ENCODE results near the gene PABPC1L. TPM values are rescaled to one million over a fixed set of nuclear protein-coding genes. Genes with fewer than 3 reads are reported as not detected.
A peak's percentile ranks its signal among the peaks of the same experiment; 100 is the strongest.

PABPC1L gene
- total and polyA plus RNA-seq, 2 of the 13 experiments (the other 11 are each of a cell fraction or from before 2014, with no cell fraction given): 30.8 to 252 TPM

DNA sequence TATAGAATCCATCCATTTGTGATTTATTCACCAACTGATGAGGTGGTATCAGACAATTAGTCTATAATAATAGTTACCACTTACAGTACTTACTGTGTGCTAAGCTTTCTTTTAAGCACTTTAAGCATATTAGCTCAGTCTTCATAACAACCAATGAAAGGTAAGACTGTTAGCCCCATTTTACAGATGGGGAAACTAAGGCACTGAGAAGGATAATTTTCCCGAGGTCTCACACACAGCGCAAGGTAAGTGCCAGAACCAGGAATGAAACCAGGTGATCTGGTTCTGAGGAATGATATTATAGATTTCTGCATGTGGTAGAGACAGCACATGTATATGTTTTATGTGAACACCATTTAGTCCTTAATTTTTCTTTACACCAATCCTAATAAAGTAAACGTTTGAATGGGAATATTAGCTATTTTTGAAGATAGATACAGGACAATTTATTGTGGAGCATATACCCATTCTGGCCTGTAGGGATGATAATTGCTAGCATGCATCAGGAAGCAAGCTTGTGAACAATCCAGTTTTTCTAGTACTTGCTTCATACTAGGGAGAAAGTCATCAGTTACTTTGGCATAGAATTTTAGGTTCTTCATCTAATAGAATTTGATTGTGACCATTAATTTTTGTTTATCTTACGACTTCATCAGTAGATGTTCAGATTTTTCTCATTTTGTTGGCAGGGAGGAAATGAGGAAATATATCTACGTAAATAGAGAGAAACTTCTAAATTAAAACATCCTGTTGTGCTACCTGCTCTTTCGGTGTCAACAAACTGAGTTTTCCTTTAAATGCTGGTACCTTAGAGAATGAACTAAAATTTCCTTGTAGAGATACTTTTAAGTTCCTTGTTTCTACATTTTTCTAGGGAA is 21.4 kb upstream of the PABPC1L start (continued):
- TF ChIP-seq, protein P1, sequence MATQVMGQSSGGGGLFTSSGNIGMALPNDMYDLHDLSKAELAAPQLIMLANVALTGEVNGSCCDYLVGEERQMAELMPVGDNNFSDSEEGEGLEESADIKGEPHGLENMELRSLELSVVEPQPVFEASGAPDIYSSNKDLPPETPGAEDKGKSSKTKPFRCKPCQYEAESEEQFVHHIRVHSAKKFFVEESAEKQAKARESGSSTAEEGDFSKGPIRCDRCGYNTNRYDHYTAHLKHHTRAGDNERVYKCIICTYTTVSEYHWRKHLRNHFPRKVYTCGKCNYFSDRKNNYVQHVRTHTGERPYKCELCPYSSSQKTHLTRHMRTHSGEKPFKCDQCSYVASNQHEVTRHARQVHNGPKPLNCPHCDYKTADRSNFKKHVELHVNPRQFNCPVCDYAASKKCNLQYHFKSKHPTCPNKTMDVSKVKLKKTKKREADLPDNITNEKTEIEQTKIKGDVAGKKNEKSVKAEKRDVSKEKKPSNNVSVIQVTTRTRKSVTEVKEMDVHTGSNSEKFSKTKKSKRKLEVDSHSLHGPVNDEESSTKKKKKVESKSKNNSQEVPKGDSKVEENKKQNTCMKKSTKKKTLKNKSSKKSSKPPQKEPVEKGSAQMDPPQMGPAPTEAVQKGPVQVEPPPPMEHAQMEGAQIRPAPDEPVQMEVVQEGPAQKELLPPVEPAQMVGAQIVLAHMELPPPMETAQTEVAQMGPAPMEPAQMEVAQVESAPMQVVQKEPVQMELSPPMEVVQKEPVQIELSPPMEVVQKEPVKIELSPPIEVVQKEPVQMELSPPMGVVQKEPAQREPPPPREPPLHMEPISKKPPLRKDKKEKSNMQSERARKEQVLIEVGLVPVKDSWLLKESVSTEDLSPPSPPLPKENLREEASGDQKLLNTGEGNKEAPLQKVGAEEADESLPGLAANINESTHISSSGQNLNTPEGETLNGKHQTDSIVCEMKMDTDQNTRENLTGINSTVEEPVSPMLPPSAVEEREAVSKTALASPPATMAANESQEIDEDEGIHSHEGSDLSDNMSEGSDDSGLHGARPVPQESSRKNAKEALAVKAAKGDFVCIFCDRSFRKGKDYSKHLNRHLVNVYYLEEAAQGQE (IDR thresholded peaks at IDR 0.05; ENCODE audit: borderline replicate concordance in 1 of 2, low read depth in 1 of 2, low read length in 2 of 2): no peak
- TF ChIP-seq ZNF333 (CRISPR knock-in tag; IDR thresholded peaks at IDR 0.05; ENCODE audit: borderline replicate concordance) (no peak), ZNF652 (CRISPR knock-in tag; IDR thresholded peaks at IDR 0.05; ENCODE audit: borderline replicate concordance, low read depth) (no peak), ISX (CRISPR knock-in tag; conservative IDR thresholded peaks at IDR 0.05) (no peak), PRMT3 (CRISPR knock-in tag; IDR thresholded peaks at IDR 0.05; ENCODE audit: borderline replicate concordance, low read depth) (no peak), ZFP82 (CRISPR knock-in tag; IDR thresholded peaks at IDR 0.05; ENCODE audit: borderline replicate concordance) (0 out of 2 replicates have a peak, but pooled peaks have one; percentile 43), ZNF629 (CRISPR knock-in tag; conservative IDR thresholded peaks at IDR 0.05) (peak; percentile 91), SRSF4 (IDR thresholded peaks at IDR 0.05; ENCODE audit: low read depth, low read length, poor library complexity, severe bottlenecking) (no peak), FOSL1 (CRISPR knock-in tag; IDR thresholded peaks at IDR 0.05; ENCODE audit: borderline replicate concordance) (no peak), ZNF562 (CRISPR knock-in tag; IDR thresholded peaks at IDR 0.05; ENCODE audit: borderline replicate concordance) (no peak), ERF (CRISPR knock-in tag; IDR thresholded peaks at IDR 0.05) (0 out of 2 replicates have a peak, but pooled peaks have one; percentile 14), KDM1A (CRISPR knock-in tag; IDR thresholded peaks at IDR 0.05) (0 out of 2 replicates have a peak, but pooled peaks have one; percentile 15), FOXP1 (IDR thresholded peaks at IDR 0.05) (no peak), FOXP1 (CRISPR knock-in tag; IDR thresholded peaks at IDR 0.05) (no peak)
- TF ChIP-seq, protein P2, sequence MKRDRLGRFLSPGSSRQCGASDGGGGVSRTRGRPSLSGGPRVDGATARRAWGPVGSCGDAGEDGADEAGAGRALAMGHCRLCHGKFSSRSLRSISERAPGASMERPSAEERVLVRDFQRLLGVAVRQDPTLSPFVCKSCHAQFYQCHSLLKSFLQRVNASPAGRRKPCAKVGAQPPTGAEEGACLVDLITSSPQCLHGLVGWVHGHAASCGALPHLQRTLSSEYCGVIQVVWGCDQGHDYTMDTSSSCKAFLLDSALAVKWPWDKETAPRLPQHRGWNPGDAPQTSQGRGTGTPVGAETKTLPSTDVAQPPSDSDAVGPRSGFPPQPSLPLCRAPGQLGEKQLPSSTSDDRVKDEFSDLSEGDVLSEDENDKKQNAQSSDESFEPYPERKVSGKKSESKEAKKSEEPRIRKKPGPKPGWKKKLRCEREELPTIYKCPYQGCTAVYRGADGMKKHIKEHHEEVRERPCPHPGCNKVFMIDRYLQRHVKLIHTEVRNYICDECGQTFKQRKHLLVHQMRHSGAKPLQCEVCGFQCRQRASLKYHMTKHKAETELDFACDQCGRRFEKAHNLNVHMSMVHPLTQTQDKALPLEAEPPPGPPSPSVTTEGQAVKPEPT (CRISPR knock-in tag; IDR thresholded peaks at IDR 0.05; ENCODE audit: low read depth): no peak
- TF ChIP-seq, protein P3, sequence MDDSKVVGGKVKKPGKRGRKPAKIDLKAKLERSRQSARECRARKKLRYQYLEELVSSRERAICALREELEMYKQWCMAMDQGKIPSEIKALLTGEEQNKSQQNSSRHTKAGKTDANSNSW (CRISPR knock-in tag; IDR thresholded peaks at IDR 0.05; ENCODE audit: borderline replicate concordance): no peak
- TF ChIP-seq, protein P4, sequence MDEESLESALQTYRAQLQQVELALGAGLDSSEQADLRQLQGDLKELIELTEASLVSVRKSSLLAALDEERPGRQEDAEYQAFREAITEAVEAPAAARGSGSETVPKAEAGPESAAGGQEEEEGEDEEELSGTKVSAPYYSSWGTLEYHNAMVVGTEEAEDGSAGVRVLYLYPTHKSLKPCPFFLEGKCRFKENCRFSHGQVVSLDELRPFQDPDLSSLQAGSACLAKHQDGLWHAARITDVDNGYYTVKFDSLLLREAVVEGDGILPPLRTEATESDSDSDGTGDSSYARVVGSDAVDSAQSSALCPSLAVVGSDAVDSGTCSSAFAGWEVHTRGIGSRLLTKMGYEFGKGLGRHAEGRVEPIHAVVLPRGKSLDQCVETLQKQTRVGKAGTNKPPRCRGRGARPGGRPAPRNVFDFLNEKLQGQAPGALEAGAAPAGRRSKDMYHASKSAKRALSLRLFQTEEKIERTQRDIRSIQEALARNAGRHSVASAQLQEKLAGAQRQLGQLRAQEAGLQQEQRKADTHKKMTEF (CRISPR knock-in tag; IDR thresholded peaks at IDR 0.05): no peak
- TF ChIP-seq, protein P5, sequence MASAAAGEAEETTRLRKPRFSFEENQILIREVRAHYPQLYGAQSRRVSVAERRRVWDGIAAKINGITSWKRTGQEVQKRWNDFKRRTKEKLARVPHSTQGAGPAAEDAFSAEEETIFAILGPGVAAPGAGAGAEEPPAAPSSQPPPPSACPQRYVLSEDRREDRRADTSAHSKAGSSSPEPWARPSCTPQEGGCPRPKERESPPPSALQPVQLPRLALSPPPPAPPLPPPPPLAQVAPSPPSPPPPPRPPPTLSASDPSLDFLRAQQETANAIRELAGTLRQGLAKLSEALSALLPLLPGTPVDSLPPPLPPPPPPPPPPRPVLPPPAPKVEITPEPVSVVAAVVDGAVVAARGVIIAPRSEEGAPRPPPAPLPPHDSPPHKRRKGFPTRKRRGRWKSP (CRISPR knock-in tag; IDR thresholded peaks at IDR 0.05): no peak
- TF ChIP-seq, protein P6, sequence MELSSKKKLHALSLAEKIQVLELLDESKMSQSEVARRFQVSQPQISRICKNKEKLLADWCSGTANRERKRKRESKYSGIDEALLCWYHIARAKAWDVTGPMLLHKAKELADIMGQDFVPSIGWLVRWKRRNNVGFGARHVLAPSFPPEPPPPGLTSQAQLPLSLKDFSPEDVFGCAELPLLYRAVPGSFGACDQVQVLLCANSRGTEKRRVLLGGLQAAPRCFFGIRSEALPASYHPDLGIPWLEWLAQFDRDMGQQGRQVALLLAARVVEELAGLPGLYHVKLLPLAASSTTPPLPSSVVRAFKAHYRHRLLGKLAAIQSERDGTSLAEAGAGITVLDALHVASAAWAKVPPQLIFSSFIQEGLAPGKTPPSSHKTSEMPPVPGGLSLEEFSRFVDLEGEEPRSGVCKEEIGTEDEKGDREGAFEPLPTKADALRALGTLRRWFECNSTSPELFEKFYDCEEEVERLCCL (CRISPR knock-in tag; IDR thresholded peaks at IDR 0.05; ENCODE audit: borderline replicate concordance): no peak

Data from HepG2 (cell line).